Type B pancreatic cell (in vitro differentiated cells): Measurements from ENCODE around the gene PDCD1LG2. TPM values are rescaled to one million over a fixed set of nuclear protein-coding genes. Genes with fewer than 3 reads are reported as not detected.

ENCODE experiments used
- DNase-seq: peaks from one replicate; pipeline ENCODE4 v3.0.0; 2021; ENCODE audit warnings: mixed read lengths; ENCODE audit not compliant: unreplicated experiment; ENCODE audit errors: extremely low spot score
- H3K27ac Mint-ChIP-seq: 2 replicates; pipeline ENCODE4 v1.8.0; 2021; ENCODE audit warnings: mild to moderate bottlenecking, mixed read lengths
- H3K27me3 Mint-ChIP-seq: 2 replicates; pipeline ENCODE4 v1.8.0; 2021; ENCODE audit warnings: mixed read lengths
- H3K36me3 Mint-ChIP-seq: 2 replicates; pipeline ENCODE4 v1.8.0; 2021; ENCODE audit warnings: mixed read lengths
- H3K4me1 Mint-ChIP-seq: one replicate; pipeline ENCODE4 v1.8.0; 2021; ENCODE audit warnings: mixed read lengths; ENCODE audit not compliant: unreplicated experiment
- H3K4me3 Mint-ChIP-seq: 2 replicates; pipeline ENCODE4 v1.8.0; 2021; ENCODE audit warnings: mild to moderate bottlenecking, mixed read lengths
- H3K9me3 Mint-ChIP-seq: 2 replicates; pipeline ENCODE4 v1.8.0; 2021; ENCODE audit warnings: mixed read lengths
- total RNA-seq: library from RNA; stranded (reverse); gene quantifications from 2 replicates; pipeline ENCODE4 v1.2.1, GENCODE V29; 2021; ENCODE audit warnings: low replicate concordance
- TF ChIP-seq, protein P1 (sequence below): fragments of 200-600 bp; sonication (generic); conservative IDR thresholded peaks from 2 replicates; pipeline ENCODE4 v1.5.0; 2021; ENCODE audit warnings: antibody characterized with exemption, mild to moderate bottlenecking

Gene PDCD1LG2
- total RNA-seq, 1 donor from 2014 or later: not detected

DNA sequence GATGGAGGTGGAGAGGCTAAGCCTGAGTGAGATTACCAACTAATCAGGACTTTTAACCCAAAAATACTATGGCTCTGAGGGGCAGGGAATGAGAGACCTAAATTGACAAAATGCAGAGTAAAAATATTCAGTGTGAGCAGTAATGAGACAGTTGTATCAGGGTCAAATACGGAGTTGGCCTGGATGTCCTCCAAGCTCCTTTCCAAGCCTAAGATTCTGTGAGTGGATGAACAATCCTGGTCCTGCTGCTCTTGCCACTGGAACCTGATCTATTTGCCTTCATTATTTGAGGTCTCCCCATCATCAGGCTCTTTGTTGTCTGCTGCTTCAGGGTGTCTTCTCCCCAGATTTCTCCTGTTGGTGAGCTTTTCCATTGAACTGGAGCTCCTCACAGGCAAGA is 1.1 kb downstream of the PDCD1LG2 start:
- Mint-ChIP-seq H3K4me1 (no peaks in the 10 kb centered on the region), H3K27ac (no peak overlapping the region), H3K27me3 (no peaks in the 10 kb centered on the region), H3K4me3 (no peak overlapping the region), H3K9me3 (no peaks in the 10 kb centered on the region), H3K36me3 (no peaks in the 10 kb centered on the region)
- DNase-seq: no peak
- TF ChIP-seq, protein P1, sequence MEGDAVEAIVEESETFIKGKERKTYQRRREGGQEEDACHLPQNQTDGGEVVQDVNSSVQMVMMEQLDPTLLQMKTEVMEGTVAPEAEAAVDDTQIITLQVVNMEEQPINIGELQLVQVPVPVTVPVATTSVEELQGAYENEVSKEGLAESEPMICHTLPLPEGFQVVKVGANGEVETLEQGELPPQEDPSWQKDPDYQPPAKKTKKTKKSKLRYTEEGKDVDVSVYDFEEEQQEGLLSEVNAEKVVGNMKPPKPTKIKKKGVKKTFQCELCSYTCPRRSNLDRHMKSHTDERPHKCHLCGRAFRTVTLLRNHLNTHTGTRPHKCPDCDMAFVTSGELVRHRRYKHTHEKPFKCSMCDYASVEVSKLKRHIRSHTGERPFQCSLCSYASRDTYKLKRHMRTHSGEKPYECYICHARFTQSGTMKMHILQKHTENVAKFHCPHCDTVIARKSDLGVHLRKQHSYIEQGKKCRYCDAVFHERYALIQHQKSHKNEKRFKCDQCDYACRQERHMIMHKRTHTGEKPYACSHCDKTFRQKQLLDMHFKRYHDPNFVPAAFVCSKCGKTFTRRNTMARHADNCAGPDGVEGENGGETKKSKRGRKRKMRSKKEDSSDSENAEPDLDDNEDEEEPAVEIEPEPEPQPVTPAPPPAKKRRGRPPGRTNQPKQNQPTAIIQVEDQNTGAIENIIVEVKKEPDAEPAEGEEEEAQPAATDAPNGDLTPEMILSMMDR: no peak

DNA sequence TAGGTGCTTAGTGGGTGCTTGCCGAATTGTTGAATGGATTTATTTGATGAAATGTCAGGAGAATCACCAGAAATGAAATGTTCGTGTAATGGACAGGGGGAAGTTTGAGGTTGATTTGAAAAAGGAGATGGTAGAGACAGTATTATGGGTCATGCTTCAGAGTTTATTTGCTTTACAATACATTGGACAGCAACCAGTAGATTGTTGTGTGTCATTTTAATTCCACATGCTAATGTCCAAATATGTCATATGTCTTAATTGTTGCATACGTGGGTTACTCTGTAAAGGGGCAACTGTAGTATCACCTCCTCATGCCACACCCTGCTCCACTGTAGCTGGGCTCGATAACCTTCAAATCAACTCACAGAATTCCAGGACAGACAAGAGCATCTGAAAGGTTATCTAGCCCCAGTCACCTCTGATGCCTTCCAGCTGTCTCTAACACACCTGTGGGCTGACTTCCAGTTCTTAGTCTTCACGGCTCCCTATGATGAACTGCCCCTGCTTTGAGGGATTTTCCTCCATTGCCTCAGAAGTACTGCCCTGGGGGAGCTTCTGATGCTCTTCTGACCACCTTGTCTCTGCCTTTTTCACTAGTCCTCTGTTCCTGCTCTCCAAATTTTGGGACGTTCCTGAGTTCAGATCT is 1.7 kb downstream of the PDCD1LG2 start:
- Mint-ChIP-seq H3K27ac (no peak overlapping the region), H3K4me3 (no peak overlapping the region), H3K36me3 (no peaks in the 10 kb centered on the region), H3K4me1 (no peaks in the 10 kb centered on the region), H3K27me3 (no peaks in the 10 kb centered on the region), H3K9me3 (no peaks in the 10 kb centered on the region)
- no peak for DNase-seq
- TF ChIP-seq, protein P1: no peak

DNA sequence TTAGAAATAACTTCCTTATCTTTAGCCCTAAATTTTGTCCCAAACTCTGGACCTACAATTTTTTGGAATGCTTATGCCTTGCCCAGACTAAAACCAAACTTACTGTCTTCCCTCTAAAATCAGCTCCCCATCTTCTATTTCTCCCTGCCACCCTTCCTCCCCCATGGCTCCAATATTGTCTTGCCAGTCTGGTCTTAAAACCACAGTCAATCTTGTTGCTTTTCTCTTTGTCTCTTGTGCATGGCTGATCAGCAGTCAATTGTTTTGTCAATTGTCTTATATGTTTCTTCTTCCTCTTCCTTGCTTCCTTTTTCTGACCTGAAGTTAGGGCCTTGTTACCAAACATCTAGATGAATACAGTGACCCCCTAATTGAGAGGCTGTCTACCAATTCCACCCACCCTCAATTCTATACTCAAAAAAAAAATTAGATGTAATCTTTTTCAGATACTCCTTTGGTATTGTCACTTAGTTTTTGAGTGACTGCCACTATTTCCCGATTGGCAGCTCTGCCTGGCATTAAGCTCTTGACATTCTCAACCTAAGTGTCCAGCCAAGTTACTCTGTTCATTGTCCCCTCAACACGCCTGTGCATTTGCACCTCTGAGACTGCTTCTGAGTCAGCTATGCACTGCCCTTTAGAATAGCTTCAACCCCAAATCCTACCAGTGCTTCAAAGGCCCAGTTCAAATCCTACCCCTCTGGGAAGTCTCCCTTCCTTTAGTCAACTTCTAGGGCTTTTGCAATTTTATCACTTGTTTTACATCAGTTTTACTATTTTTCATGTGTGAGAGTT is 2.5 kb downstream of the PDCD1LG2 start:
- Mint-ChIP-seq H3K4me3 (no peak overlapping the region), H3K4me1 (no peaks in the 10 kb centered on the region), H3K9me3 (no peaks in the 10 kb centered on the region), H3K36me3 (no peaks in the 10 kb centered on the region), H3K27me3 (no peaks in the 10 kb centered on the region), H3K27ac (no peak overlapping the region)
- TF ChIP-seq, protein P1: no peak
- no peak for DNase-seq

DNA sequence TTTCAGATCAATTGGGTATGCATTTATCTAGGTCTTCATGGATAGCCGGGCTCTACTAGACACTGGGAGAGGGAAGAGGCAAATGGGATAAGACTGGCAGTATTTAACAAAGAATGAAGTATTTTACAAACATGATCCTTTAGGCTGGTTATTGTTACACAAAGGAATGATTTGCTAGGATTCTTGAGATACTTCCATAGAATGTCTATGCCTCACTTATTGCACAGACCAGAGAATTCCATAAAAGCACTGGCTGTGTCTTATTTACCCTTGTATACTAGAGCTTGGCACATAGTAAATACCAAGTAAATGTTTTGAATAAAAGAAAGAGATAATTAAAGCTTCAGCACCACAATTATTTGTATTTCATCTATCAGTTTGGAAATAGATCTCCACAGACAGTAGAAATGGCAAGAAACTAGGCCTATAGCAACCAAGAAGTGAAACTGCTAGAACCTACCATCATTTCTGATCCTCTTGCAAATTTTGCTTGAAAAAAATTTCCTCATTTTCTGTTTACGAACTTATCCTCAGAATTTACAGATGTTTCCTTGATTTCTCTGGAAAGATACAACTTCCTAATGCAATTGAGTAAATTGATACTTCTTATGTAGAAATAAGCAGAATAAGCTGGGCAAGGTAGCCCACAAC is 3.8 kb downstream of the PDCD1LG2 start:
- no peak overlapping the region for H3K27ac Mint-ChIP-seq
- H3K36me3 Mint-ChIP-seq: no peaks in the 10 kb centered on the region
- no peak for DNase-seq
- TF ChIP-seq, protein P1: no peak
- H3K9me3 Mint-ChIP-seq: no peaks in the 10 kb centered on the region
- H3K4me1 Mint-ChIP-seq: no peaks in the 10 kb centered on the region
- no peaks in the 10 kb centered on the region for H3K27me3 Mint-ChIP-seq
- H3K4me3 Mint-ChIP-seq: no peak overlapping the region

DNA sequence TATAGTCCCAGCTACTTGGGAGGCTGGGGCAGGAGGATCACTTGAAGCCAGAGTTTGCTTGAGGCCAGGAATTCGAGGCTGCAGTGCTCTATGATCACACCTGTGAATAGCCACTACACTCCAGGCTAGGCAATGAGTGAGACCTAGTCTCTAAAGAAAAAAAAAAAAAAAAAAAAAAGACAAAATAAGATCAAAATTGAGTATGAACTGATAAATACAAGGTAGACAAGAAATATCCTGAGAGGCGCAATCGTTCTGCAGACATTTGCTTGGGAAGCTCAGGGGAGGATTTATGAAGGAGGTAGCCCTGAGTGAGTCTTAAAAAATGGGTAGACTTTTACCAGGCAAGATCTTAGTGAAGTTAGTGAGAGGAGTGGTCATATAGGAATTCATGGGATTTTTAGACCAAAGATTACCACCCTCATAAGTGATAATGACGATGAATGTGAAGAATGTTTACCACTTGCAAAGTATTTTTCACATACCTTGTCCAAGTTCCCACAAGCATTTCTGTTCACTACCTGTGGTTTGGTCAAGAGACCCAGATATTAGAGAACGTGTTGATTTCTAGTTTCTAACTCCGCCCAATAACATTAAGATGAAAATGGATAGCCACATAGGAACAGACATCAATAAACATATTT is 4.4 kb downstream of the PDCD1LG2 start:
- Mint-ChIP-seq H3K36me3 (no peaks in the 10 kb centered on the region), H3K27me3 (no peaks in the 10 kb centered on the region), H3K27ac (no peak overlapping the region), H3K4me3 (no peak overlapping the region), H3K4me1 (no peaks in the 10 kb centered on the region), H3K9me3 (no peaks in the 10 kb centered on the region)
- TF ChIP-seq, protein P1: no peak
- DNase-seq: no peak
